Gastroesophageal sphincter (tissue), 4 donors: ENCODE data around the gene CLDN8. TPM values are rescaled to one million over a fixed set of nuclear protein-coding genes. Genes with fewer than 3 reads are reported as not detected.

Source experiments
- ATAC-seq: fragments of 150-250 bp; one replicate; pipeline ENCODE4 v1.9.1; 2016; ENCODE audit warnings: mild to moderate bottlenecking, moderate library complexity
- H3K27ac ChIP-seq, 4 donors: fragments of 200-600 bp; sonication (generic) in 3 of 4; 1 replicate in 3 of 4; 2 replicates in 1 of 4; pipeline ENCODE4 v1.5.1; 2016 to 2019
- H3K27me3 ChIP-seq: fragments of 200-600 bp; sonication (generic); one replicate; pipeline ENCODE4 v1.5.1; 2019
- H3K36me3 ChIP-seq, 2 donors: fragments of 200-600 bp; sonication (generic); one replicate each; pipeline ENCODE4 v1.5.1; 2019; ENCODE audit warnings: control low read depth in 1 of 2
- H3K4me1 ChIP-seq, 3 donors: fragments of 200-600 bp; sonication (generic); 1 replicate in 2 of 3; 2 replicates in 1 of 3; pipeline ENCODE4 v1.5.1; 2016 to 2019; ENCODE audit warnings: control low read depth in 2 of 3
- H3K4me3 ChIP-seq, 2 donors: fragments of 200-600 bp; sonication (generic); one replicate each; pipeline ENCODE4 v1.5.1; 2019; ENCODE audit warnings: mild to moderate bottlenecking in 1 of 2, moderate library complexity in 1 of 2
- H3K9me3 ChIP-seq, 3 donors: fragments of 200-600 bp; sonication (generic); one replicate each; pipeline ENCODE4 v1.5.1; 2017 to 2019; ENCODE audit warnings: control low read depth in 2 of 3
- EP300 ChIP-seq: sonication (generic); formaldehyde crosslinking; IDR thresholded peaks from one replicate; pipeline ENCODE4 v1.6.1; 2017; ENCODE audit warnings: antibody characterized with exemption, mild to moderate bottlenecking
- POLR2A ChIP-seq, 2 donors: fragments of 450-650 bp; IDR thresholded peaks; one replicate each; pipeline ENCODE4 v1.6.1; 2017; ENCODE audit warnings: antibody characterized with exemption in 2 of 2, mild to moderate bottlenecking in 2 of 2, moderate library complexity in 1 of 2
- POLR2AphosphoS5 ChIP-seq: sonication (generic); formaldehyde crosslinking; IDR thresholded peaks from one replicate; pipeline ENCODE4 v1.6.1; 2017; ENCODE audit warnings: antibody characterized with exemption
- whole genome bisulfite sequencing, 2 donors: methylation state at CpG; one replicate each; pipeline ENCODE4 v1.1.5; 2018; ENCODE audit warnings: low coverage in 1 of 2; 5-methylcytosine and 5-hydroxymethylcytosine counted together
- total RNA-seq, 4 donors: library from RNA; depleted of rRNA; stranded (reverse); fragments of >200 nt; gene quantifications; one replicate each; pipeline ENCODE4 v1.1.0, GENCODE V29; 2016
- TF ChIP-seq, protein P1 (sequence below), 4 experiments: fragments of 200-600 bp in 2 of 4; fragments of 450-650 bp in 2 of 4; sonication (generic) in 1 of 4; IDR thresholded peaks; one replicate each; pipeline ENCODE4 v1.5.1; 2017 to 2019; ENCODE audit warnings: antibody characterized with exemption in 4 of 4, mild to moderate bottlenecking in 2 of 4, moderate library complexity in 2 of 4

CLDN8 gene
- total RNA-seq, 4 donors from 2014 or later = 2.1 TPM; not detected in 3

DNA sequence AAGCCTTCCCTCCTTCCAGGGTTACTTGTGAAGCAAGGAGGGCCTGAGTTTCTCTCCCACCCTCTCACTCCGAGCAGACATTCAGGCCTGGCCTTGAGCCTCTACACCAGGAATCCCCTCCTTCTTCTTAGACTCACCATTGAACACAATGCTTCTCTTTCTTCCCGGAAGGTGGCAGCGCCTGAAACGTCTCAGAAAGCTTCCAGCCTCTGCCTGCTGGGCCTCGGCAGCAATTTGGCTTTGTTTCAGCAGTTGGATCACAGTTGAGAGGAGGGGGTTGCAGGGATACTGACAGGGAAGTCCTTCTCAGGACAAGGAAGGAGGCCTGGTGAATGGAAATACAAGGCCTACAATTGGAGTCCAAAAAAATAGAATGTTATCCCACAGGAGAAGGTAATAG lies 6.3 kb downstream of the CLDN8 start:
- no peak overlapping the region for H3K27ac ChIP-seq
- H3K4me1 ChIP-seq = no peaks in the 10 kb centered on the region
- no peaks in the 10 kb centered on the region for H3K9me3 ChIP-seq
- no peaks in the 10 kb centered on the region for H3K36me3 ChIP-seq
- TF ChIP-seq POLR2AphosphoS5 = no peak
- TF ChIP-seq, protein P1, sequence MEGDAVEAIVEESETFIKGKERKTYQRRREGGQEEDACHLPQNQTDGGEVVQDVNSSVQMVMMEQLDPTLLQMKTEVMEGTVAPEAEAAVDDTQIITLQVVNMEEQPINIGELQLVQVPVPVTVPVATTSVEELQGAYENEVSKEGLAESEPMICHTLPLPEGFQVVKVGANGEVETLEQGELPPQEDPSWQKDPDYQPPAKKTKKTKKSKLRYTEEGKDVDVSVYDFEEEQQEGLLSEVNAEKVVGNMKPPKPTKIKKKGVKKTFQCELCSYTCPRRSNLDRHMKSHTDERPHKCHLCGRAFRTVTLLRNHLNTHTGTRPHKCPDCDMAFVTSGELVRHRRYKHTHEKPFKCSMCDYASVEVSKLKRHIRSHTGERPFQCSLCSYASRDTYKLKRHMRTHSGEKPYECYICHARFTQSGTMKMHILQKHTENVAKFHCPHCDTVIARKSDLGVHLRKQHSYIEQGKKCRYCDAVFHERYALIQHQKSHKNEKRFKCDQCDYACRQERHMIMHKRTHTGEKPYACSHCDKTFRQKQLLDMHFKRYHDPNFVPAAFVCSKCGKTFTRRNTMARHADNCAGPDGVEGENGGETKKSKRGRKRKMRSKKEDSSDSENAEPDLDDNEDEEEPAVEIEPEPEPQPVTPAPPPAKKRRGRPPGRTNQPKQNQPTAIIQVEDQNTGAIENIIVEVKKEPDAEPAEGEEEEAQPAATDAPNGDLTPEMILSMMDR (IDR thresholded peaks at IDR 0.05) = no peak
- no peak for TF ChIP-seq EP300
- TF ChIP-seq POLR2A (IDR thresholded peaks at IDR 0.05) = no peak
- 31 to 39% methylated on average over 2 to 3 of the region's 5 CpGs for WGBS, 2 donors
- H3K27me3 ChIP-seq = no peaks in the 10 kb centered on the region
- no peak overlapping the region for H3K4me3 ChIP-seq
- ATAC-seq = no peak

DNA sequence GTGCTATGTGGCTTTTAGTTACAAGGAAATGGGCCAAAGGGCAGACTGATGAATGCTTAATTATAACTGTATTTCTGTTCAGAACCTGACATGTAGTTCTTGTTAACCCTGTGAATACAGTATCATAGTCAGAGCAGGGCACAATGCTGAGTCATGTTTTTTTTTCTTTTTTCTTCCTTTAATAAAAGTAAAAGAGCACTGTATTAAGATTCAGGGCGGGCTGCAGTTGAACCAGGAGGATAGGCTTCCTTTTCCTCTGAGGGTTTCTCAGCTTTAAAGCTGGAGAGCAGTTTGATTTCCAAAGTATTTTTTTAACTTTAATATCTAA lies 8.7 kb downstream of the CLDN8 start:
- TF ChIP-seq POLR2A (IDR thresholded peaks at IDR 0.05) (no peak), EP300 (no peak), POLR2AphosphoS5 (no peak)
- TF ChIP-seq, protein P1 (IDR thresholded peaks at IDR 0.05) = no peak
- no peak overlapping the region for H3K27ac ChIP-seq

DNA sequence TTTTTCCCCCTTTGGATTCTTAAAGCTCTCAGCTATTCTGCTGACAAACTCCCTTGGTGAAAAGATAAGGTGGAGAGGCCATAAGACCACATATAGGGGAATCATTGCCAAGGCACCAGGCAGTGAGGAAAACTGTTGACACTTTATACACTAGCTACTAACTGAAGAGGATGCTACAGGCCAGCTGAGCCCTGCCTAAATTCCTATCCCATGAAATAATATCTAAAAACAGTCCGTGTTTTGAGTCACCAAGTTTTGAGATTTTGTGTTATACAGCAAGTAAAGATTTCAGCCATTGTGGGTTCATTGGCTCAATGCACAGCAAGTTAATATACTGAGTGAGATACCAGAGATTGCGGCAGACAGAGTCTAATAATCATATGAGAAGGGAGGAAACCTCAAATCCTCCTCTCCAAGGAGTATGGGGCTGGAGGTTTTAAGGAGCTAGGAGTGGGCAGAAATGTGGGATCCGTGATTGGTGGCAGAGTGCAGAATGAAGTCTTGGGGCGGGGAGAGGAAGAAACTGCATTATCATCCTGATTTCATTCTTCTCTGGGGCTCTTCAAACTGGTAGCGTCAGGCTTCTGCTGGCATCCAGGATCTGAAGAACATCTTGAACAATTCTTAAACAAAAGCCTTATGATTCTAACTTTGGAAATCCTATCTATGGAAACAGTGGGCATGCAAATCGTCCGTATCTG lies 9.2 kb downstream of the CLDN8 start:
- ATAC-seq = no peak
- Histone ChIP-seq H3K9me3 (no peaks in the 10 kb centered on the region), H3K4me1 (no peaks in the 10 kb centered on the region), H3K27me3 (no peaks in the 10 kb centered on the region), H3K27ac (no peak overlapping the region), H3K36me3 (no peaks in the 10 kb centered on the region), H3K4me3 (no peak overlapping the region)
- WGBS, 2 donors = 50 to 53% methylated on average over 6 to 7 of the region's 7 CpGs
- TF ChIP-seq POLR2A (IDR thresholded peaks at IDR 0.05) (no peak), EP300 (no peak), POLR2AphosphoS5 (no peak)
- TF ChIP-seq, protein P1 (IDR thresholded peaks at IDR 0.05) = no peak

More for the DNA sequence above, 8.7 kb downstream of the CLDN8 start:
- no peaks in the 10 kb centered on the region for H3K4me1 ChIP-seq
- no peaks in the 10 kb centered on the region for H3K36me3 ChIP-seq
- H3K4me3 ChIP-seq = no peak overlapping the region
- H3K9me3 ChIP-seq = no peaks in the 10 kb centered on the region
- WGBS, 2 donors = 56 to 88% methylated on average over 1 of the region's 1 CpG
- ATAC-seq = no peak
- H3K27me3 ChIP-seq = no peaks in the 10 kb centered on the region

DNA sequence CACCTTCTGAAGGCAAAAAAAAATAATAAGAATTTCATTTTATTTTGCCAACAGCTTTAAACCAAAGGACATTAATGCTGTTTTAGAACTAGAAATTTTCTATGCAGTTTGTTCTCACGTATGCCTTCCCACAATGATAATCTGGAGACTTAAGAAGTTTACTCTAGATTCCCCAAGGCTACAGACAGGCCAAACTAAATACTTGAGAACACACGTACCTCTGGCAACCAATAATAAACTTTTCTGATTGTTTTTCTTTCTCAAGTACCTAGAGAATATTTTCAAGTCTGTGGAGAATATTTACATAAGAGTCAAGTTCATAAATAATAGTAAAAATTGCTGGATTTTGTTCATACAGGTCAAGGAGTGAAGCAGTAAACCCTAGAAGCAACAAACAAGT lies 15.9 kb downstream of the CLDN8 start:
- TF ChIP-seq POLR2A (IDR thresholded peaks at IDR 0.05) (no peak), EP300 (no peak), POLR2AphosphoS5 (no peak)
- TF ChIP-seq, protein P1 (IDR thresholded peaks at IDR 0.05) = no peak
- 29 to 31% methylated on average over 2 of the region's 2 CpGs for WGBS, 2 donors
- Histone ChIP-seq H3K9me3 (peaks cover 0 to 4% (median 0%) of the 10 kb centered on the region in 3 donors), H3K27ac (no peak overlapping the region), H3K36me3 (no peaks in the 10 kb centered on the region), H3K27me3 (no peaks in the 10 kb centered on the region), H3K4me3 (no peak overlapping the region), H3K4me1 (no peaks in the 10 kb centered on the region)
- ATAC-seq = no peak

DNA sequence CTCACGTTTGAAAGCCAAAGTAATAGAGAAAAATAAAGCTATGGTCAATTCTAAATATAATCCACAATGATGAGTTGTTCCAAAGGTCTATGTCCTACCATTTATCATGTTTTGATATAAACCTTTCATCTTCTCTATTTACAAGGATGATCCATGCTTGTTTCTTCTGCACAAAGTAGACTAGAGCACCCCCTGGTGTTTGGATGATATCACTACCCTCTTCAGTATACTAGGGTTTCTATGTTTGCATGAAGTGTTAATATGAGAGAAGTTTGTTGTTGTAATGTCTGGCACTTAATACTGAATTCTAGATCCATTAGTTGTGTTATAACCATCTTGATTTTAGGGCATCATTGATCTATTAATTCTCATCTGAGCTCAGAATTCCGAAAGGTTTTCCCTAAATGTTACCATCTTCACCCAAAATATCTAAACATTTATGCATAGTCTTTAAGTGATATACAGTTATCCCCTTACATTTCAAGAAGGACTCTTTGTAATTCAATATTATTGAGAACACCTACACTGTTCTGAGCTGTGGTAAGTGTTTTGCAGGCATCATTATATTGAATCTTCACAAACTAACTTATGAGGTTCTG lies 21.1 kb downstream of the CLDN8 start:
- no peaks in the 10 kb centered on the region for H3K9me3 ChIP-seq
- no peak for TF ChIP-seq EP300
- no peak for TF ChIP-seq POLR2AphosphoS5
- TF ChIP-seq, protein P1 (IDR thresholded peaks at IDR 0.05) = no peak
- TF ChIP-seq POLR2A (IDR thresholded peaks at IDR 0.05) = no peak
- H3K36me3 ChIP-seq = no peaks in the 10 kb centered on the region
- WGBS, 2 donors = 40 to 41% methylated on average over 2 of the region's 2 CpGs
- H3K4me1 ChIP-seq = no peaks in the 10 kb centered on the region
- ATAC-seq = no peak
- H3K27me3 ChIP-seq = no peaks in the 10 kb centered on the region
- H3K4me3 ChIP-seq = no peak overlapping the region
- H3K27ac ChIP-seq = no peak overlapping the region
